Upper lobe of left lung (tissue), 4 donors: ENCODE results near the gene SLC48A1.

ENCODE experiments used
- CTCF ChIP-seq, 6 experiments: fragments of 450-650 bp in 4 of 6; fragments of 200-600 bp in 2 of 6; sonication (generic) in 2 of 6; IDR thresholded peaks; one replicate each; pipeline ENCODE4 v1.5.1; 2016 to 2019; ENCODE audit warnings: antibody characterized with exemption in 6 of 6
- POLR2AphosphoS5 ChIP-seq, 2 donors: sonication (generic); formaldehyde crosslinking; IDR thresholded peaks; one replicate each; pipeline ENCODE4 v1.5.1; 2017; ENCODE audit warnings: antibody characterized with exemption in 2 of 2

DNA sequence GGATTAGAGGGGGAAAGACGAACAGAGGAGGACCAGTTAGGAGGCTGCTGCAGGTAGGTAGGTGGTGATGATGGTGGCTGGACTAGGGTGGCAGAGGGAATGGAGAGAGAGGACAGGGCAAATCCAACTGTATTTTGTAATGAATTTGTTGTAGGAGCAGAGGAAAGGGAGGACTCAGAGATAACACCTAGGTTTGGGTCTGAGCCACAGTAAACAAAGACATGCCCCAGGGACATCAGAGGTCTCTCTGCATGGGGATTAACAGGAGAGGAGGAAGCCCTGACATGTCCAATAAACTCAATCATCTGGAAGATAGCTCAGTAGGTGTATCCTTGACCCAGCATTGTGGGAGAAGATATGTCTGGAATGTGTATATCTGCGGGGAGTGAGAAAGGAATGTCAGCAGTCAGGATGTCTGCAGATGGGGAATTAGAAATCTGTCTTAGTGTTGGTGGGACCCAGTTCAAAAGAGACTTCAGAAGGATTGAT lies 4.7 kb upstream of the SLC48A1 start:
- TF ChIP-seq CTCF (IDR thresholded peaks at IDR 0.05), result no peak
- no peak for TF ChIP-seq POLR2AphosphoS5 (IDR thresholded peaks at IDR 0.05)
